Sigmoid colon (tissue), 7 donors: ENCODE measurements around the gene ARID5B. TPM values are rescaled to one million over a fixed set of nuclear protein-coding genes. Genes with fewer than 3 reads are reported as not detected.
A peak's percentile ranks its signal among the peaks of the same experiment; 100 is the strongest.

Experiments
- DNase-seq: peaks from one replicate; pipeline ENCODE4 v3.0.0-alpha.2; 2019
- H3K27ac ChIP-seq, 4 donors: fragments of 200-600 bp; sonication (generic); one replicate each; pipeline ENCODE4 v1.5.1; 2016 to 2019; ENCODE audit warnings: mild to moderate bottlenecking in 1 of 4
- H3K27me3 ChIP-seq, 3 donors: fragments of 200-600 bp; sonication (generic); one replicate each; pipeline ENCODE4 v1.5.1; 2019; ENCODE audit warnings: mild to moderate bottlenecking in 1 of 3
- H3K36me3 ChIP-seq, 4 donors: fragments of 200-600 bp; sonication (generic); one replicate each; pipeline ENCODE4 v1.5.1; 2016 to 2019
- H3K4me1 ChIP-seq, 4 donors: fragments of 200-600 bp; sonication (generic); one replicate each; pipeline ENCODE4 v1.5.1; 2017 to 2019
- H3K4me3 ChIP-seq, 4 donors: fragments of 200-600 bp; sonication (generic); one replicate each; pipeline ENCODE4 v1.5.1; 2017 to 2019; ENCODE audit warnings: mild to moderate bottlenecking in 2 of 4, moderate library complexity in 1 of 4
- H3K9me3 ChIP-seq, 4 donors: fragments of 200-600 bp in 3 of 4; sonication (generic) in 3 of 4; one replicate each; pipeline versions ENCODE4 v1.5.1 to v1.6.1; 2013 to 2019
- CTCF ChIP-seq, 4 experiments: fragments of 450-650 bp in 3 of 4; fragments of 200-600 bp in 1 of 4; IDR thresholded peaks; one replicate each; pipeline ENCODE4 v1.5.1; 2016 to 2019; ENCODE audit warnings: antibody characterized with exemption in 4 of 4, mild to moderate bottlenecking in 3 of 4, moderate library complexity in 2 of 4
- EP300 ChIP-seq, 4 donors: sonication (generic); formaldehyde crosslinking; IDR thresholded peaks; one replicate each; pipeline ENCODE4 v1.6.1; 2017; ENCODE audit warnings: antibody characterized with exemption in 4 of 4
- POLR2A ChIP-seq, 2 donors: fragments of 450-650 bp; IDR thresholded peaks; one replicate each; pipeline ENCODE4 v1.6.1; 2016; ENCODE audit warnings: antibody characterized with exemption in 2 of 2, mild to moderate bottlenecking in 2 of 2, moderate library complexity in 2 of 2
- POLR2AphosphoS5 ChIP-seq, 4 donors: sonication (generic); formaldehyde crosslinking; IDR thresholded peaks; one replicate each; pipeline ENCODE4 v1.6.1; 2017; ENCODE audit warnings: antibody characterized with exemption in 4 of 4
- WGBS, 2 donors: extraction: QIAGEN DNeasy Blood & Tissue Kit; methylation state at CpG; one replicate each; pipeline ENCODE4 v1.1.7; 2013; 5-methylcytosine and 5-hydroxymethylcytosine counted together
- intact Hi-C: fragments of 100-400 bp; cut with DNase I; formaldehyde crosslinking; loops from one replicate; pipeline ENCODE4 v1.15.1; 2023
- polyA plus RNA-seq, 3 donors: library from polyadenylated mRNA; stranded (reverse); fragments of 200-250 nt; gene quantifications; one replicate each; pipeline ENCODE4 v1.2.3, GENCODE V29; 2013
- total RNA-seq, 4 donors: library from RNA; depleted of rRNA; stranded (reverse); fragments of >200 nt; gene quantifications; one replicate each; pipeline ENCODE4 v1.1.0, GENCODE V29; 2016
- donor health status: healthy with polysubstance abuse.
- donor health status: Bipolar disorder and iron deficiency.
- donor health status: healthy.

The ARID5B gene
- total and polyA plus RNA-seq, 7 donors: 2.3 to 109 (median 29.6) TPM

GRCh38 chr10:62037890-62038608 is 136.6 kb downstream of the ARID5B start:
- intact Hi-C loops: loop anchor here (1.0 to 10.0 kb wide), 5 partner anchors 46 to 291 kb away; partner anchors contain the start of gene ARID5B
- Histone ChIP-seq H3K4me1 (peaks cover 0 to 79% (median 59%) of the 10 kb centered on the region in 4 donors), H3K27me3 (no peaks in the 10 kb centered on the region)

DNA sequence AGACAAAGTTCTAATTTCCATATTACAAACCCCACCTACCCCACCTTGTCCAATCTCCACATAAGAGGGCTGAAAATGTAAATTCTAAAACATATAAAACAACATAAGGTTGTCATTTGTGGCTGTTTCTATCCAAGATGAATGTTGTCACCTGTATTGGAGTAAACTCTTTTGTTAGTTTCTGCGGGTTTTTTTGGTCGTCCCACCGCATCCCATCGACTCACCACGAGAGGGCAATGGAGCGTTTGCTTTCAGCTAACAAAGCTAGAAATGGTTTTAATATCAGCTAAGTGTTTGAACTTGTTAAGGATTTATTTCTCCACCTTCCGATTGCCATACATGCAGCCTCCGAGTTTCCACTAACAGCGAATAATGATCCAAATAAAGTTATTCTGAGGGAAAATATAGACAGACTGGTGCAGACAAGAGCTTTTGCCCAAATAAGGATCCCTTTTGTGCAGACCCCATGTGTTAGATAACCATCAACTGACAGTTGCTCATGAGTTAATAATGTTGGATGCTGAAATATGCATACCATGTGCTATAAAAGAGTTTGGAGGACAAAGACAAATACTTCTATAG is 137.2 kb downstream of the ARID5B start:
- Histone ChIP-seq H3K9me3 (no peaks in the 10 kb centered on the region), H3K4me3 (peak overlapping the region in 3 of 4 donors; percentile 13 to 37 (median 22)), H3K36me3 (no peaks in the 10 kb centered on the region), H3K27ac (peak overlapping the region; percentile 69 to 95 (median 82)), H3K27me3 (no peaks in the 10 kb centered on the region), H3K4me1 (peaks cover 0 to 75% (median 60%) of the 10 kb centered on the region in 4 donors)
- intact Hi-C loops: loop anchor here (1.0 to 10.0 kb wide), 5 partner anchors 46 to 291 kb away; partner anchors contain the start of gene ARID5B
- peak; percentile 86 for DNase-seq
- 0 to 1% methylated on average over 9 of the region's 9 CpGs for WGBS, 2 donors
- TF ChIP-seq EP300 (IDR thresholded peaks at IDR 0.05) (no peak), CTCF (IDR thresholded peaks at IDR 0.05) (peak; percentile 79 to 89 (median 86)), POLR2AphosphoS5 (IDR thresholded peaks at IDR 0.05) (peak in 1 of 4 donors; percentile 30), POLR2A (IDR thresholded peaks at IDR 0.05) (no peak)

More at GRCh38 chr10:62037890-62038608, 136.6 kb downstream of the ARID5B start:
- Histone ChIP-seq H3K36me3 (no peaks in the 10 kb centered on the region), H3K27ac (peak overlapping the region; percentile 69 to 95 (median 82)), H3K4me3 (peak overlapping the region in 2 of 4 donors; percentile 13 to 37), H3K9me3 (no peaks in the 10 kb centered on the region)
- TF ChIP-seq CTCF (IDR thresholded peaks at IDR 0.05): no peak
- no peak for TF ChIP-seq POLR2A (IDR thresholded peaks at IDR 0.05)
- no peak for TF ChIP-seq EP300 (IDR thresholded peaks at IDR 0.05)
- no peak for TF ChIP-seq POLR2AphosphoS5 (IDR thresholded peaks at IDR 0.05)
- no peak for DNase-seq

DNA sequence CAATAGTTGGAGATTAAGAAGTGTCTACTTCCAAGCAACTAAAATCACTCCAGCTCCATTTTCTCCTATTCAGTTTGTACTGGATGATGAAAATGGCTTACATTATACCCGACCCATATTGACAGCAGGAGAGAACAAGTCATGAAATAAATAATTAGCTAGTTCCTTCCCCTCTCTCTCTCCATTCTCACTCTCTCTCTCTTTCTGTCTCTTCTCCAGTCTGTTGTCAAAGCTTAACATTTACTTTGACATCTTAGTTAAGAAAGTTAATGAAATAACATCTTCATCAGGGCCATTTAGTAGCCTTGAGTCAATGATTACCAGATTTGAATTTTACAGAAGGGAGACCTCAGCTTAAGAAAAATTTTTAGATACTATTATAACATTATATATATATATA is 138.5 kb downstream of the ARID5B start:
- TF ChIP-seq POLR2A (IDR thresholded peaks at IDR 0.05) (no peak), CTCF (IDR thresholded peaks at IDR 0.05) (no peak), POLR2AphosphoS5 (IDR thresholded peaks at IDR 0.05) (no peak), EP300 (IDR thresholded peaks at IDR 0.05) (no peak)
- Histone ChIP-seq H3K4me3 (no peak overlapping the region), H3K27me3 (no peaks in the 10 kb centered on the region), H3K36me3 (no peaks in the 10 kb centered on the region), H3K9me3 (no peaks in the 10 kb centered on the region), H3K27ac (peak overlapping the region in 2 of 4 donors; percentile 92 to 95), H3K4me1 (peaks cover 0 to 71% (median 52%) of the 10 kb centered on the region in 4 donors)
- DNase-seq: no peak
- intact Hi-C loops: loop anchor here (2.0 to 10.0 kb wide), 6 partner anchors 48 to 1595 kb away; partner anchors contain the start of gene ARID5B
- WGBS, 2 donors: 59 to 82% methylated on average over 1 of the region's 1 CpG

- 55 to 63% methylated on average over 4 of the region's 4 CpGs for WGBS, 2 donors
- Histone ChIP-seq H3K4me3 (no peak overlapping the region), H3K4me1 (peaks cover 0 to 74% (median 56%) of the 10 kb centered on the region in 4 donors), H3K27me3 (no peaks in the 10 kb centered on the region), H3K9me3 (no peaks in the 10 kb centered on the region), H3K36me3 (no peaks in the 10 kb centered on the region), H3K27ac (peak overlapping the region in 2 of 4 donors; percentile 92 to 95)
- TF ChIP-seq POLR2A (IDR thresholded peaks at IDR 0.05) (no peak), POLR2AphosphoS5 (IDR thresholded peaks at IDR 0.05) (no peak), CTCF (IDR thresholded peaks at IDR 0.05) (no peak), EP300 (IDR thresholded peaks at IDR 0.05) (no peak)
- DNase-seq: no peak
- intact Hi-C loops: loop anchor here (10.0 kb wide), 2 partner anchors 1074 to 1594 kb away; no protein-coding TSS in a partner anchor
Observed at GRCh38 chr10:62040881-62041280, 139.4 kb downstream of the ARID5B start.
